Measurements from ENCODE around the gene B3GNT3.

- TF ChIP-seq EZH2 (IDR thresholded peaks at IDR 0.05; ENCODE audit: insufficient read depth, poor library complexity, severe bottlenecking) (no peak), EZH2phosphoT487 (IDR thresholded peaks at IDR 0.05; ENCODE audit: insufficient read depth, low read depth) (no peak)
Observed at GRCh38 chr19:17841371-17841809, 46.5 kb downstream of the B3GNT3 start.
